OCI-LY3 (cell line): Measurements from ENCODE around the gene ATIC.

ENCODE experiments used
- CTCF ChIP-seq: fragments of 200-600, 300-600 bp; sonication (generic); IDR thresholded peaks from 2 replicates; pipeline ENCODE4 v1.5.1; 2014; ENCODE audit warnings: antibody characterized with exemption, low read length, low read depth
- EZH2phosphoT487 ChIP-seq: fragments of 200-600 bp; shearing (Covaris generic); IDR thresholded peaks from 2 replicates; pipeline ENCODE4 v1.6.1; 2018; ENCODE audit warnings: antibody characterized with exemption, mixed run types, low read depth

- no peak for TF ChIP-seq CTCF
- no peak for TF ChIP-seq EZH2phosphoT487
Observed at GRCh38 chr2:215382480-215382879, 70.6 kb downstream of the ATIC start.
